ENCODE results near the gene COX7B. TPM values are rescaled to one million over a fixed set of nuclear protein-coding genes. Genes with fewer than 3 reads are reported as not detected.
A peak's percentile ranks its signal among the peaks of the same experiment; 100 is the strongest.
"Not testable (repeated sequence)": the region's sequence is repeated elsewhere in the genome, so short reads cannot be mapped to it uniquely, and the experiment has no call there.

Gene COX7B
- total RNA-seq, 1 donor from 2014 or later = 146 TPM

DNA sequence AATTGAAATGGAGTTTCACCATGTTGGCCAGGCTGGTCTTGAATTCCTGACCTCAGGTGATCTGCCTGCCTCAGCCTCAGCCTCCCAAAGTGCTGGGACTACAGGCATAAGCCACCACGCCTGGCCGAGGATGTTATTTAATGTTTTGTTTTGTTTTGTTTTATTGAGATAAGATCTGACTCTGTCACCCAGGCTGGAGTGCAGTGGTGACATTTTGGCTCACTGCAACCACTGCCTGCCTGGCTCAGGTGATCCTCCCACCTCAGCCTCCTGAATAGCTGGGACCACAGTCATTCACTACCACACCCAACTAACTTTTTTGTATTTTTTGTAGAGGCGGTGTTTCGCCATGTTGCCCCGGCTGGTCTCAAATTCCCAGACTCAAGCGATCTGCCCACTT, 45.8 kb downstream of the COX7B start:
- not testable (repeated sequence) for ATAC-seq; DNase-seq (ENCODE audit: low spot score)

DNA sequence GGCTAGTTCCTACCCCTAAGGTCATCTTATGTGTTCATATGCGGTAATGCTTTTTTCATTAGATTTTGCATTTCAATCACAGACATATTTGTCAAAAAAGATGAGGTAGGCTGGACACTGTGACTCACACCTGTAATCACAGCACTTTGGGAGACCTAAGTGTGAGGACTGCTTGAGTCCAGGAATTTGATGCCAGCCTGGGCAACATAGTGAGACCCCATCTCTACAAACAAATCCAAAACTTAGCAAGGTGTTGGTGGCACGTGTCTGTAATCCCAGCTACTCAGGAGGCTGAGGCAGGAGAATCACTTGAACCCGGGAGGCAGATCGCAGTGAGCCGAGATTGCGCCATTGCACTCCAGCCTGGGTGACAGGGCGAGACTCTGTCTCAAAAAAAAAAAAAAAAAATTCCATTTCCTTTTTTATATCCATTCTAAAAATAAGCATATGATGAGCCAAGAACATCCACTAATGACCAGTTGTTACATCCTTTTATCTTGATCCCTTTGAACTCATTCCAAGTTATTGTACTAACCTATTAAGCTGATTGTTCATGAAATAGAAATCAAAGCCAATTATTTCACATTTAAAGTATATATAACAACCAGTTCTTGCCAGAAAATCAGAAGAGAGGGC, 46.8 kb downstream of the COX7B start:
- DNase-seq (ENCODE audit: low spot score) = no peak
- ATAC-seq = no peak

DNA sequence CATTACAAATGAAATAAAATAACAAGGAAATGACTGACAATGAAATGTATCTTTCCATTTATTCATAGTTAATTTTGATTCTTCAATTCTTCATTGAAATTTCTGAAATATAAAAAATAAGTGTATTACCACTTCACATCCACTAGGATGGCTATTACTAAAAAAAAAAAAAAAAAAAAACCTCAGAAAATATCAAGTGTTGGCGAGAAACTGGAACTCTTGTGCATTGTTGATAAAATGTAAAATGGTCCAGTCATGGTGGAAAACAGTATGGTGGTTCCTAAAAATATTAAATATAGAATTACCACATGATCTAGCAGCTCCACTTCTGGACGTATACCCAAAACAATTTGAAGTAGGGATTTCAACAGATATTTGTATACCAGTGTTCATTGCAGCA, 47.3 kb downstream of the COX7B start:
- ATAC-seq (no peak), DNase-seq (ENCODE audit: low spot score) (no peak)

DNA sequence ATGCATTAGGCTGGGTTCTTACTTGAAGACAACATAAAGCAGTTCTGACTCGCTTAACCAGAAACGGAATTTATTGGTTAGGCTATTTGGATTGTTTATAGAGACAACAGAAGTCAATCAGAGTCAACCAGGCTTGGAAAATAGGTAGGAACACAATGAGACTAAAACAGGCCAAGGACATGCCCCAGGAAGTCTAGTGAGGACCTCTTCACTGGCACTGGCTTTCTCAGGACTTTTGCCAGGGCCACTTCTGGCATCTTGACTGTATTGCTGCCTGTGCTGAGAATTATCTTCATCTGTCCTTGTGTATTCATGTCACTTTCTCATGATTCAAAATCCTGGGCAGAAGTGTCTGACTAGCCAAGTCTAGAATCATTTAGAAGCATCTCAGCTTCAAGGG, 50.6 kb downstream of the COX7B start:
- no peak for ATAC-seq
- DNase-seq (ENCODE audit: low spot score) = no peak

DNA sequence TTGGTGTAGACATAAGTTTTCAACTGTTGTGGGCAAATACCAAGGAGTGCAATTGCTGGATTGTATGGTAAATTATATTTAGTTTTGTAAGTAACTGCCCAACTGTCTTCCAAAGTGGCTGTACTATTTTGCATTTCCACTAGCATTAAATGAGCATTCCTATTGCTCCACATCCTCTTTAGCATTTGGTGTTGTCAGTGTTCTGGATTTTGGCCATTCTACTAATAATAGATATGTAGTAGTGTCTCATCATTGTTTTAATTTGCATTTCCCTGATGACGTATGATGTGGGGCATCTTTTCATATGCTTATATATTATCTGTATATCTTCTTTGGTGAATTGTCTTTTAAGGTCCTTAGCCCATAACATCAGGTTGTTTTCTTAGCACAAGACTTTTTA, 52.9 kb downstream of the COX7B start:
- DNase-seq (ENCODE audit: low spot score) = no peak
- no peak for ATAC-seq

DNA sequence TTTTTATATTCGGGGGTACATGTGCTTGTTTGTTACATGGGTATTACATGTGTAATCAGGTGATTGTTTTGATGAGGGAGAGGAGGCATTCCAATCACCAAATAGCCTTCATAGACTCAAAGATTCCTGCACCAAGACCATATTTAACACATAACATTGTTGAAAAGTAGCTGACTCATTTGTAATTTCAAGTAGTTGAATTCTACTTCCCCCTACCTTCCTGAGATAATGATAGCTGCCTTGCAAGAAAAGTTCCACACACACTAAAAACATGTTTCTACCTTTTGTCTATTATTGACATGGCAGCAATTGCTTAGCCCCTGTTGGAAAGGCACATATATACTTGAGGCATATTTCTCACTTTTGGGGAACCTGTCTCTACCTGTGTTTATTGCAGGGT, 54.0 kb downstream of the COX7B start:
- ATAC-seq = no peak
- DNase-seq (ENCODE audit: low spot score) = no peak

DNA sequence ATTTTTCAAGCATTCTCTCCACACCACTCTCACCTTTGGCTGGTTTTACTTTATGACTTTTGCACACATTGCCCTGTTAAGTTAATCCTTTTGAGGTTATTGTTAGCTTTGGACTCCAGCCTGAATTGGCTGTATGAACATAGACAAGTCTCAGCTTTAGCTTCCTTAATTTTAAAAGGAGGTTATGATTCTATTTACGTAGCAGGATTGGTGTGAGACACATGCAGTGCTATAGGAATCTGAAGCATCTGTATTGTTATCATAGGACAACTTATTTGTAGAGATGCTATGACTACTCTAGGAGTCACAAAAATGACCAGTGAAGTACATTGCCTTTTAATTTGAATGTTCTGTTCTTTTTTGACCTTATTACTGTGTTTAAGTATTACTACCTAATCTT, 54.4 kb downstream of the COX7B start:
- DNase-seq (ENCODE audit: low spot score) (no peak), ATAC-seq (peak; percentile 58)

Other genes starting within 250 kb of the COX7B start
- gene ATRX, start 113.3 kb upstream of the COX7B start, total RNA-seq = 18.8 TPM
- 75.0 TPM for gene MAGT1, start 4.0 kb upstream of the COX7B start, total RNA-seq
- 2.3 TPM for gene ATP7A, start 11.2 kb downstream of the COX7B start, total RNA-seq
- not detected for gene PGAM4, start 70.2 kb downstream of the COX7B start, total RNA-seq
- gene PGK1, start 204.8 kb downstream of the COX7B start, total RNA-seq = 158 TPM
- gene TAF9B, start 240.2 kb downstream of the COX7B start, total RNA-seq = 3.0 TPM

All from left lobe of liver (tissue), 2 donors.